Smooth muscle cell (in vitro differentiated cells): ENCODE measurements around the gene NDUFAF3. TPM values are rescaled to one million over a fixed set of nuclear protein-coding genes. Genes with fewer than 3 reads are reported as not detected.

Experiments used
- DNase-seq: peaks from one replicate; lab custom pipeline; 2025; ENCODE audit not compliant: unreplicated experiment; lab: John Stamatoyannopoulos, UW
- H2AFZ ChIP-seq: fragments of 200-600 bp; sonication (generic); 2 replicates; pipeline ENCODE4 v1.6.0; 2016; ENCODE audit warnings: antibody characterized with exemption, low read depth, mild to moderate bottlenecking
- H3F3A ChIP-seq: fragments of 200-600 bp; sonication (generic); 2 replicates; pipeline ENCODE4 v1.6.0; 2017; ENCODE audit warnings: antibody characterized with exemption, low read depth
- H3K27ac ChIP-seq: fragments of 200-600 bp; sonication (generic); 2 replicates; pipeline ENCODE4 v1.5.1; 2016; ENCODE audit warnings: low read depth, mild to moderate bottlenecking
- H3K27me3 ChIP-seq: fragments of 200-600 bp; sonication (generic); 2 replicates; pipeline ENCODE4 v1.6.1; 2016; ENCODE audit warnings: low read depth, mild to moderate bottlenecking
- H3K36me3 ChIP-seq: fragments of 200-600 bp; sonication (generic); 2 replicates; pipeline ENCODE4 v1.5.1; 2016; ENCODE audit warnings: low read depth
- H3K4me1 ChIP-seq: fragments of 200-600 bp; sonication (generic); 2 replicates; pipeline ENCODE4 v1.5.1; 2016; ENCODE audit warnings: low read depth
- H3K4me2 ChIP-seq: fragments of 200-600 bp; sonication (generic); 2 replicates; pipeline ENCODE4 v1.6.0; 2016; ENCODE audit warnings: mild to moderate bottlenecking
- H3K4me3 ChIP-seq: fragments of 200-600 bp; sonication (generic); 2 replicates; pipeline ENCODE4 v1.5.1; 2016; ENCODE audit warnings: mild to moderate bottlenecking
- H3K79me2 ChIP-seq: fragments of 200-600 bp; sonication (generic); 2 replicates; pipeline ENCODE4 v1.6.0; 2016; ENCODE audit warnings: low read depth, mild to moderate bottlenecking
- H3K9ac ChIP-seq: fragments of 200-600 bp; sonication (generic); 2 replicates; pipeline ENCODE4 v1.6.0; 2016; ENCODE audit warnings: low read depth
- H3K9me3 ChIP-seq: fragments of 200-600 bp; sonication (generic); replicated peaks from 2 replicates; pipeline ENCODE4 v1.5.1; 2016; ENCODE audit warnings: low read depth
- H4K20me1 ChIP-seq: fragments of 200-600 bp; sonication (generic); 2 replicates; pipeline ENCODE4 v1.6.0; 2016; ENCODE audit warnings: low read depth
- CTCF ChIP-seq: fragments of 200-600 bp; sonication (generic); IDR thresholded peaks from 2 replicates; pipeline ENCODE4 v1.5.1; 2017; ENCODE audit warnings: borderline replicate concordance, mild to moderate bottlenecking, antibody characterized with exemption; ENCODE audit not compliant: insufficient read depth, poor library complexity, severe bottlenecking
- WGBS: methylation state at CpG from one replicate; pipeline ENCODE4 v1.1.7; 2016; ENCODE audit warnings: low lambda C conversion rate; 5-methylcytosine and 5-hydroxymethylcytosine counted together
- polyA plus RNA-seq: library from polyadenylated mRNA; unstranded; fragments of >200 nt; fragmentation: Nextera tagmentation; extraction: Ambion mirVana; gene quantifications from 2 replicates; pipeline ENCODE4 v1.2.1, GENCODE V29; 2016
- total RNA-seq: library from RNA; depleted of rRNA; stranded (reverse); fragments of >200 nt; gene quantifications from 2 replicates; pipeline ENCODE4 v1.2.3, GENCODE V29; 2014

Gene NDUFAF3
- total and polyA plus RNA-seq, 2 experiments from 2014 or later, result 124 to 175 TPM

DNA sequence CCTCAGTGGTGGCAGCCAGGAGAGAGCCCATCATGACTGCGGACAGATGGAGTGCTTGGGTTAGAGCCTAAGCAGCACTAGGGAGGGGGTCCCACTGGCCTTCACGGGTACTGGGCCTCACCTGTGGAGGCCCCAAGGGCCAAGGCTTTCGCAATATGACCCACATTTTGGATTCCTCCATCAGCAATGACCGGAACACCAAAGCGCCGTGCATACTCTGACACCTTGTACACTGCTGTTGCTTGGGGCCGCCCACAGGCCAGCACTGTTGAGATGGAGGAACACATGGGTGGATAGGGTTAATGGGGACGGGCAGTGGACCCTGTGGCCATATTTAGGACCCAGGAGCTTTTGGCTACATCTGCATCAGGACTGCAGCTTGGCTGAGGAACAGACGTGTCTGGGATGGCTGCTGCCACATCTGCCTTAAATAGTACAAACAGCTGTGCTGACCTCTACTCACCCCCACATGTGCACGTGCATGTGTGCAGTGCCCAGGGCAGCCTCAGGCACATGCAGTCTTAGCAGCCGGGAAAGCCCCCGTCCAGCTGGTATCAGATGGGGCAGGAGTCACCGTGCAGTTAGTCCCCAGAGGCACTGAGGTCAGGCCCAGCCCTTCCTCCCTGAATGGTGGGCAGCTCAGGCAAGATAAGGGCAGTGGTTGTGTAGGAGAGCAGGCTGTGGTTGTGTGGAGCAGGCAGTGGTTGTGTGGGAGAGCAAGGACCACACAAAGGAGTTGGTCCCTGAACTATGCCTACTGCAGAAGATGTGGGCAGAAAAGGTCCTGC is 3.3 kb downstream of the NDUFAF3 start:
- Histone ChIP-seq H2AFZ (no peak overlapping the region), H3K79me2 (peaks cover 47% of the 10 kb centered on the region), H3K36me3 (no peaks in the 10 kb centered on the region), H3K4me3 (no peak overlapping the region), H4K20me1 (peaks cover 6% of the 10 kb centered on the region), H3K4me1 (peaks cover 19% of the 10 kb centered on the region), H3K4me2 (no peak overlapping the region), H3K27ac (no peak overlapping the region), H3K27me3 (no peaks in the 10 kb centered on the region), H3F3A (peaks cover 30% of the 10 kb centered on the region), H3K9ac (no peak overlapping the region), H3K9me3 (no peaks in the 10 kb centered on the region)
- no peak for DNase-seq
- TF ChIP-seq CTCF, result no peak
- 93% methylated on average over 13 of the region's 13 CpGs for WGBS

DNA sequence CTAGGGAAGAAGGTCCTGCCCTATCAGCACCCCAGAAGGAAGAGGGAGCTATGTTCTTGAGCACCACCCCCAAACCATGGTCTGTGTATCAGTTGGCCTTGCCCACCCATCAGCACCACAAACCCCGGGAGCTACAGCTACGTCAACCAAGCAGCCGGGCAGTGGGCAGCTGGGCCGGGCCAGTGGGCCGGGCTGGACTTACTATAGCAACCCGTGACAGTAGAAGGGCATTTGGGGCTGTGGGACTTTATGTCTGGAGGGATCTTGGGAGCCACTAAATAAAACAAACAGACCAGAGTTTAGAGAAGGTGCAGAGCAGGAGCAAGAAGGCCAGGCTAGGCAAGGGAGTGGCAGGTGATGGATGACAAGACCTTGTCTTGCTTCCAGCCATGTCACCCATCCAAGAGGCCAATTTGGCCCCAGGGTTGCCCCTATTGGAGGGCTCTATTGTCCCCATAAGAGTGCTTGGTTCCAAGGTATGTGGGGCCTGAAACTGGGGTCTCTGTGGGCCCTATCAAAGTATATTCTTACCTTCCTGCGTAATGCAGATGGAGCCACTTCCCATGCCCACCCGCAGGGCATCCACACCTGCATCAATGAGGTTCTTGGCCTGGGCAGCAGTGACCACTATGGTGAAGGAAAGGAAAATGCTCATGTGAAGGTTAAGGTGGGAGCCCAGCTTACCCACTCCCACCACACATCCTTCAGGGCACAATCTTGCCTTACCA is 4.0 kb downstream of the NDUFAF3 start:
- Histone ChIP-seq H3K36me3 (no peaks in the 10 kb centered on the region), H2AFZ (no peak overlapping the region), H3F3A (peaks cover 33% of the 10 kb centered on the region), H4K20me1 (peaks cover 6% of the 10 kb centered on the region), H3K79me2 (peaks cover 40% of the 10 kb centered on the region), H3K4me1 (peaks cover 19% of the 10 kb centered on the region), H3K9ac (no peak overlapping the region), H3K4me2 (no peak overlapping the region), H3K27ac (no peak overlapping the region), H3K4me3 (no peak overlapping the region), H3K9me3 (no peaks in the 10 kb centered on the region), H3K27me3 (no peaks in the 10 kb centered on the region)
- no peak for DNase-seq
- TF ChIP-seq CTCF, result no peak
- WGBS, result 95% methylated on average over 8 of the region's 8 CpGs

DNA sequence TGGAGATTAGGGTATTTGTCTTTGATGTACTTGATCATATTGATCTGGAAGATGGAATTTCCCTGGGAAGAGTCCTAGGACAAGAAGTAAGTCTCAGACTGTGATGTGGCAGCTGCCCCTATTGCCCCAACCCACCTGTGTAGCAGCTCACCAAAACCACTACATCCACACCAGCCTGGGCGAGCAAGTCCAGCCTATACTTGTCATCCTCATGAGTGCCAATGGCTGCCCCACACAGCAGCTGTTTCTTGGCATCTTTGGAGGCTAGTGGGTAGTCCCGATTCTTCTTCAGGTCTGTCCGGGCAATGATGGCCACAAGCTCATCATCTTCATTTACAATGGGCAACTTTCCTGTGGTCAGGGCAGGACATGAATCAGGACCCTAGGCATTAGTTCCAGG is 4.6 kb downstream of the NDUFAF3 start:
- H3F3A ChIP-seq, result peaks cover 38% of the 10 kb centered on the region
- 98% methylated on average over 3 of the region's 3 CpGs for WGBS
- no peaks in the 10 kb centered on the region for H3K27me3 ChIP-seq
- no peak for DNase-seq
- H3K27ac ChIP-seq, result peak overlapping the region; percentile 91
- H3K36me3 ChIP-seq, result no peaks in the 10 kb centered on the region
- peaks cover 6% of the 10 kb centered on the region for H4K20me1 ChIP-seq
- peaks cover 39% of the 10 kb centered on the region for H3K79me2 ChIP-seq
- TF ChIP-seq CTCF, result no peak
- H3K4me1 ChIP-seq, result peaks cover 19% of the 10 kb centered on the region
- no peaks in the 10 kb centered on the region for H3K9me3 ChIP-seq
- no peak overlapping the region for H3K9ac ChIP-seq
- H3K4me3 ChIP-seq, result no peak overlapping the region
- no peak overlapping the region for H3K4me2 ChIP-seq
- no peak overlapping the region for H2AFZ ChIP-seq
